Measurements from ENCODE around the gene FANCC. TPM values are rescaled to one million over a fixed set of nuclear protein-coding genes. Genes with fewer than 3 reads are reported as not detected.

Gene FANCC
- total RNA-seq, 3 donors from 2014 or later (not counting 1 experiment from before 2014, with no cell fraction given): 9.9 to 18.9 (median 12.8) TPM

DNA sequence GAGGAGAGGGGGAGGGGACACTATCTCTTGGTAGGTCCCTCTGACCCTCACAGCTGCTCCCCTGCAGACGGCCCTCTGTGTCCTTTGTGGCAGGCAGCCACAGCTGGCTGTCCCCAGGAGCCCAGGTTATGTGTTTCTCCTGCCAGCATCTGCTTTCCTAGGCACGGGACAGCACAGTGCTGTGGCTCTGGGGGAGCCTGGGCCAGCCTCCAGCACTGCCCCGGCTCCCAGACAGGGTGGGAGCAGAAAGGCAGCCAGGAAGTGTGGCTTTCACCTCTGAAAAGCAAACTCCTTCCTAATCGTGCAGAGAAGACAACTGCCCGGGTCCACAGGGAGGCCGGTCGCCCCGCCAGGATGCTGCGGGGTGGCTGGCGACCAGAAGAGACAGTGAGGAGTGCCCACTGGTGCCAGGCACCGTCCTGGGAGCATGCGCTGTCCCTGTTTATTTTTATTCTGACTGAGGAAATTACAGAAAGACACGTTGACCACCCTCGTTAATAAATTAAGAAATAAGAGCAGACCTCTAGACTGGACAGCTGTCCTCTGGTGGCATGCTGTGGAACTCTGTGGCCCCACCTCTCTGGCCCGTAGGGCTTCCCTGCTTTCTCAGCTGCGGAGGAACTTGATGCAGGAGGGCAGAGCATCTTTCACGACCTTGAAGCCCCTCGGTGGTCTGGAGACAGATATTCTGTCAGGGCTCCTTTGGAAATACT is 240.3 kb downstream of the FANCC start:
- Histone ChIP-seq H3K4me3 (ENCODE audit: low read length) (no peak overlapping the region), H3K9me3 (ENCODE audit: control insufficient read depth, insufficient read depth, low read length) (no peaks in the 10 kb centered on the region), H3K27ac (ENCODE audit: low read length) (no peak overlapping the region), H3K4me1 (ENCODE audit: control insufficient read depth, insufficient read depth, low read length) (no peaks in the 10 kb centered on the region), H3K27me3 (ENCODE audit: control insufficient read depth, insufficient read depth, low read length) (no peaks in the 10 kb centered on the region), H3K36me3 (ENCODE audit: control insufficient read depth, insufficient read depth, low read length) (no peaks in the 10 kb centered on the region)
- no peak overlapping the region for H3K4me3 Mint-ChIP-seq
- intact Hi-C loops (cut with micrococcal nuclease): no loop called here
- no peaks in the 10 kb centered on the region for H3K9me3 Mint-ChIP-seq
- DNase-seq (no peak), ATAC-seq (no peak)
- H3K36me3 Mint-ChIP-seq: no peaks in the 10 kb centered on the region
- no peaks in the 10 kb centered on the region for H3K4me1 Mint-ChIP-seq
- no peak overlapping the region for H3K27ac Mint-ChIP-seq
- WGBS (ENCODE audit: insufficient coverage): 93% methylated on average over 18 of the region's 18 CpGs
- TF ChIP-seq, protein P1, sequence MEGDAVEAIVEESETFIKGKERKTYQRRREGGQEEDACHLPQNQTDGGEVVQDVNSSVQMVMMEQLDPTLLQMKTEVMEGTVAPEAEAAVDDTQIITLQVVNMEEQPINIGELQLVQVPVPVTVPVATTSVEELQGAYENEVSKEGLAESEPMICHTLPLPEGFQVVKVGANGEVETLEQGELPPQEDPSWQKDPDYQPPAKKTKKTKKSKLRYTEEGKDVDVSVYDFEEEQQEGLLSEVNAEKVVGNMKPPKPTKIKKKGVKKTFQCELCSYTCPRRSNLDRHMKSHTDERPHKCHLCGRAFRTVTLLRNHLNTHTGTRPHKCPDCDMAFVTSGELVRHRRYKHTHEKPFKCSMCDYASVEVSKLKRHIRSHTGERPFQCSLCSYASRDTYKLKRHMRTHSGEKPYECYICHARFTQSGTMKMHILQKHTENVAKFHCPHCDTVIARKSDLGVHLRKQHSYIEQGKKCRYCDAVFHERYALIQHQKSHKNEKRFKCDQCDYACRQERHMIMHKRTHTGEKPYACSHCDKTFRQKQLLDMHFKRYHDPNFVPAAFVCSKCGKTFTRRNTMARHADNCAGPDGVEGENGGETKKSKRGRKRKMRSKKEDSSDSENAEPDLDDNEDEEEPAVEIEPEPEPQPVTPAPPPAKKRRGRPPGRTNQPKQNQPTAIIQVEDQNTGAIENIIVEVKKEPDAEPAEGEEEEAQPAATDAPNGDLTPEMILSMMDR (IDR thresholded peaks at IDR 0.05): no peak
- no peaks in the 10 kb centered on the region for H3K27me3 Mint-ChIP-seq (ENCODE audit: low read depth in 2 of 2)

DNA sequence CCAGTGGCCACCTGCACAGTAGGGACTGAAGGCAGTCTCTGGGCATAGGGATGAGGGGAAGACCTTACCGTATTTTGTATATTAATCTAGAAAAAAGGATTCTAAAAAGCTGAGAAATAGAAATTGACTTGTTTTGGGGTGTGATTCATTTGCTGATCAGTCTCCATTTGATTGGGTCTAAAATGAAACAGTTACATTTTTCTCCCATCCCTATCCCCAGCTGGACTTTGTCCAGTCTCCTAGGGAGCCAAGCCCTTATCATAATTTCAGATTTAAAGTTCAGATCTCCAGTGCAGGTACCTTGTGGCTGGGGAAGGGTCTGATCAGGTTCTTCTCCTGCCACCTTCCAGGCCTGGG is 240.8 kb downstream of the FANCC start:
- H3K4me3 Mint-ChIP-seq: no peak overlapping the region
- H3K27ac Mint-ChIP-seq: no peak overlapping the region
- intact Hi-C loops (cut with micrococcal nuclease): no loop called here

DNA sequence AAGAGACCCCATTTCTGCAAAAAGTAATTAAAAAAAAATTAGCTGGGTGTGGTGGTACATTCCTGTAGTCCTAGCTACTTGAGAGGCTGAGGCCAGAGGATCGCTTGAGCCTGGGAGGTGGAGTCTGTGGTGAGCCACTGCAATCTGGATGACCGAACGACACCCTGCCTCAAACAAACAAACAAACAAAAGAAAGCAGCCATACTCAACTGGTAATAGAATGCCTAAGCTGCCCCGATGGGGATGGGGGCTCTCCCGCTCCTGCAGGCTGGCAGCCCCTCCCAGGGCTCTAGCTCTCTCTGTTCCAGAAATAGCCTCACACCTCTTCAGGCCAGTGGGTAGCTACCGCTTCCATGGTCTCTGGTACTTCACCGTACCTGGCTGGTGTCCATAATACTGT is 241.8 kb downstream of the FANCC start:
- Histone ChIP-seq H3K4me1 (ENCODE audit: control insufficient read depth, insufficient read depth, low read length) (no peaks in the 10 kb centered on the region), H3K36me3 (ENCODE audit: control insufficient read depth, insufficient read depth, low read length) (no peaks in the 10 kb centered on the region), H3K9me3 (ENCODE audit: control insufficient read depth, insufficient read depth, low read length) (no peaks in the 10 kb centered on the region), H3K27me3 (ENCODE audit: control insufficient read depth, insufficient read depth, low read length) (no peaks in the 10 kb centered on the region), H3K4me3 (ENCODE audit: low read length) (no peak overlapping the region), H3K27ac (ENCODE audit: low read length) (no peak overlapping the region)
- no peak for ATAC-seq
- no peak overlapping the region for H3K27ac Mint-ChIP-seq
- intact Hi-C loops (cut with micrococcal nuclease): no loop called here
- no peaks in the 10 kb centered on the region for H3K4me1 Mint-ChIP-seq
- H3K36me3 Mint-ChIP-seq: no peaks in the 10 kb centered on the region
- no peak overlapping the region for H3K4me3 Mint-ChIP-seq
- WGBS (ENCODE audit: insufficient coverage): 98% methylated on average over 5 of the region's 7 CpGs
- H3K9me3 Mint-ChIP-seq: no peaks in the 10 kb centered on the region
- H3K27me3 Mint-ChIP-seq (ENCODE audit: low read depth in 2 of 2): no peaks in the 10 kb centered on the region
- no peak for DNase-seq
- TF ChIP-seq, protein P1 (IDR thresholded peaks at IDR 0.05): no peak

More for the DNA sequence above, 240.8 kb downstream of the FANCC start:
- H3K4me1 Mint-ChIP-seq: no peaks in the 10 kb centered on the region
- H3K4me1 ChIP-seq (ENCODE audit: control insufficient read depth, insufficient read depth, low read length): no peaks in the 10 kb centered on the region
- WGBS (ENCODE audit: insufficient coverage): 100% methylated on average over 1 of the region's 1 CpG
- H3K9me3 ChIP-seq (ENCODE audit: control insufficient read depth, insufficient read depth, low read length): no peaks in the 10 kb centered on the region
- DNase-seq: no peak
- no peaks in the 10 kb centered on the region for H3K27me3 ChIP-seq (ENCODE audit: control insufficient read depth, insufficient read depth, low read length)
- H3K36me3 ChIP-seq (ENCODE audit: control insufficient read depth, insufficient read depth, low read length): no peaks in the 10 kb centered on the region
- TF ChIP-seq, protein P1 (IDR thresholded peaks at IDR 0.05): no peak
- no peaks in the 10 kb centered on the region for H3K27me3 Mint-ChIP-seq (ENCODE audit: low read depth in 2 of 2)
- no peaks in the 10 kb centered on the region for H3K36me3 Mint-ChIP-seq
- H3K4me3 ChIP-seq (ENCODE audit: low read length): no peak overlapping the region
- no peaks in the 10 kb centered on the region for H3K9me3 Mint-ChIP-seq
- ATAC-seq: no peak
- no peak overlapping the region for H3K27ac ChIP-seq (ENCODE audit: low read length)

DNA sequence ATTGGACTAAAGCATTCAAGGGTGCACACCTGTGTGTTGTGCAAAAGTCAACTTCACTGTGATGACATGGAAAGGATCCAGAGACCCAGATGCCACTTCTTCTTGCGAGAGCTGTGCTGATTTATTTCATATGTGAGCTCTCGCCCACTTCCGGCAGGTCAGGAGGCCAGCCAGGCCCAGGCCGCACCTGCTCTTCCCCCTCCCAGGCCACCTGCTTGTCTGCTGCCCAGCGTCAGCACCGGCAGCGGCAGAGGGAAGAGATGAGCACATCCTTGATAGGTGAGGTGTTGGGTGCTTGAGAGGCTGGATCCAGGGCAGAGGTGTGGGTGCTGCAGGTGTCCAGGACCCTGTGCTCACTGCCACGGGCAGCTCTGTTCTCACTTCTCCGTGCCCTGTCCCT is 242.9 kb downstream of the FANCC start:
- TF ChIP-seq, protein P1 (IDR thresholded peaks at IDR 0.05): no peak
- H3K27ac Mint-ChIP-seq: no peak overlapping the region
- Histone ChIP-seq H3K4me1 (ENCODE audit: control insufficient read depth, insufficient read depth, low read length) (no peaks in the 10 kb centered on the region), H3K36me3 (ENCODE audit: control insufficient read depth, insufficient read depth, low read length) (no peaks in the 10 kb centered on the region), H3K27me3 (ENCODE audit: control insufficient read depth, insufficient read depth, low read length) (no peaks in the 10 kb centered on the region), H3K4me3 (ENCODE audit: low read length) (no peak overlapping the region), H3K9me3 (ENCODE audit: control insufficient read depth, insufficient read depth, low read length) (no peaks in the 10 kb centered on the region), H3K27ac (ENCODE audit: low read length) (no peak overlapping the region)
- H3K4me3 Mint-ChIP-seq: no peak overlapping the region
- DNase-seq (no peak), ATAC-seq (peak in 1 of 3 donors; percentile 15)
- H3K9me3 Mint-ChIP-seq: no peaks in the 10 kb centered on the region
- WGBS (ENCODE audit: insufficient coverage): 96% methylated on average over 9 of the region's 9 CpGs
- H3K4me1 Mint-ChIP-seq: no peaks in the 10 kb centered on the region
- no peaks in the 10 kb centered on the region for H3K36me3 Mint-ChIP-seq
- H3K27me3 Mint-ChIP-seq (ENCODE audit: low read depth in 2 of 2): no peaks in the 10 kb centered on the region
- intact Hi-C loops (cut with micrococcal nuclease): no loop called here

Data from natural killer cell (primary cell).